Stimulated activated CD8-positive, alpha-beta memory T cell treated with anti-CD3 and anti-CD28 coated beads, Interleukin-12 subunit alpha, Interleukin-12 subunit beta, amount 100 ng/mL, for 1 hour (primary cell): Measurements from ENCODE around the gene KRTAP10-11.
"Not testable (repeated sequence)": the region's sequence is repeated elsewhere in the genome, so short reads cannot be mapped to it uniquely, and the experiment has no call there.

Experiments used
- DNase-seq: peaks from one replicate; pipeline ENCODE4 v3.0.0-alpha.2; 2020; ENCODE audit warnings: low read depth

KRTAP10-11 gene

DNA sequence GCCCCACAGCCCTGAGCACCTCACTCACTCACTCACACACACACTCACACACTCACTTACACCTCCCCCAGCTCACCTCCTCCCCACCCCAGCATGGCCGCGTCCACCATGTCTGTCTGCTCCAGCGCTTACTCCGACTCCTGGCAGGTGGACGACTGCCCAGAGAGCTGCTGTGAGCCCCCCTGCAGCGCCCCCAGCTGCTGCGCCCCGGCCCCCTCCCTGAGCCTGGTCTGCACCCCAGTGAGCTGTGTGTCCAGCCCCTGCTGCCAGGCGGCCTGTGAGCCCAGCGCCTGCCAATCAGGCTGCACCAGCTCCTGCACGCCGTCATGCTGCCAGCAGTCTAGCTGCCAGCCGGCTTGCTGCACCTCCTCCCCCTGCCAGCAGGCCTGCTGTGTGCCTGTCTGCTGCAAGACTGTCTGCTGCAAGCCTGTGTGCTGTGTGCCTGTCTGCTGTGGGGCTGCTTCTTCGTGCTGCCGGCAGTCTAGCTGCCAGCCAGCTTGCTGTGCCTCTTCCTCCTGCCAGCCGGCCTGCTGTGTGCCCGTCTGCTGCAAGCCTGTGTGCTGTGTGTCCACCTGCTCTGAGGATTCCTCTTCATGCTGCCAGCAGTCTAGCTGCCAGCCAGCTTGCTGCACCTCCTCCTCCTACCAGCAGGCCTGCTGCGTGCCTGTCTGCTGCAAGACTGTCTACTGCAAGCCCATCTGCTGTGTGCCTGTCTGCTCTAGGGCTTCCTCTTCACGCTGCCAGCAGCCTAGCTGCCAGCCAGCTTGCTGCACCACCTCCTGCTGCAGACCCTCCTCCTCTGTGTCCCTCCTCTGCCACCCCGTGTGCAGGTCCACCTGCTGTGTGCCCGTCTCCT is at the start of gene KRTAP10-11:
KRTAP10-11 (plus strand) TSS at position 49 of the 856 bp plus-strand sequence; CDS start at position 94, 45 bp downstream.
- DNase-seq, result not testable (repeated sequence)

DNA sequence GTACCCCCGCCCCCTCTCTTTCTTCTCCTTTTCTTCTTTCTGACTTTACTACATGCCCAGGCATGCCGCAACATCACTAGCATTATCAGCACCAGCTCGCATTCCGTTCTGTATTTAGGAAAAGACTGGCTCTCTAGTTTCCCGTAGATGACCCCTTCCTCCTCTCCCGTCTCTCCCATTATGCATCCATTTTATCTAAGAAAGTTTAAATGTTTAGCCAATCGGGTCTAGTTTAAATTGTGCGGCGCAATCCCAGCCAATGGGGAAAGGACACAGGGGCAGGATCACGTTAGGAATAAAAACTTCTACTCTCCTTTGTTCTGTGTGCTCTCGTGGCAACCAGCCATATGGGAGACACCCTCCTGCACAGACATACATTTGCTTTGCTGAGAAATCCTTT is 48.2 kb upstream of the KRTAP10-11 start:
- no peak for DNase-seq

DNA sequence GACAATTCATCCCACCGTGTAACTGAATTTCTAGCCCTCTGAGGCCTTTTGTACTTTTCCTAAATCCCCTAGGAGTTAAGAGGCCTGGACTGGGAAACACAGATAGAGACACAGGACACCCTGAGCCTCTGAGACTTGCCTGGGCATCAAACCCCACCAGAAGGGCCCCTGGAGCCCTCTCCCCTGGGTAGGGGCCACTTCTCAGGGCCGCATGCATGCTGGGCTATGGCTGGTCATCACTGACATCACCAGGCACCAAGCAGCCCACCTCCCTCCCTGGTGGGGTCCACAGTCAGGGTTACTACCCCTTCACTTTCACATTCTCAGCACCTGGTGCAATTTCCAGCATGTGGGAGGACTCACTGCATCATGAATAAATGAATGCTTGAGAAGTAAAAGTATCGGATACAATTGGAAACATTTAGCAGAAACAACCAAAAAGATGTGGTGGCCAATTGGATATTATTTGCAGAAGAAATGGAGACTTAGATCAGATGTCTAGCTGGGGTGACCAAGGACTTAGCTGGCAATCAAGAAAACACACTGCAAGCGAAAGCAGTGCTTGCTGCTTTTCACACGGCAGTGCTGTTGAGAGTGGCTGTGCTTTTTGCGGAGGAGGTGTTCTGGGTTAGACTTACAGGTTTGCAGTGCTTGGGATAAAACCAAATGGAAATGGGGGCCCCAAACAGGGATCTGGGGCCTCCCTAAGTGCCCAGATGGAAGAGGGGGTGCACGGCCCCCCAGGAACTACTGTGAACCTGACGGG is 46.8 kb upstream of the KRTAP10-11 start:
- no peak for DNase-seq

GRCh38 chr21:44600118-44600978 is 45.9 kb upstream of the KRTAP10-11 start, which contains the start of gene KRTAP10-7:
Gene KRTAP10-7 (plus strand): TSS chr21:44600597. CDS start chr21:44600622, 25 bp downstream.
- not testable (repeated sequence) for DNase-seq

DNA sequence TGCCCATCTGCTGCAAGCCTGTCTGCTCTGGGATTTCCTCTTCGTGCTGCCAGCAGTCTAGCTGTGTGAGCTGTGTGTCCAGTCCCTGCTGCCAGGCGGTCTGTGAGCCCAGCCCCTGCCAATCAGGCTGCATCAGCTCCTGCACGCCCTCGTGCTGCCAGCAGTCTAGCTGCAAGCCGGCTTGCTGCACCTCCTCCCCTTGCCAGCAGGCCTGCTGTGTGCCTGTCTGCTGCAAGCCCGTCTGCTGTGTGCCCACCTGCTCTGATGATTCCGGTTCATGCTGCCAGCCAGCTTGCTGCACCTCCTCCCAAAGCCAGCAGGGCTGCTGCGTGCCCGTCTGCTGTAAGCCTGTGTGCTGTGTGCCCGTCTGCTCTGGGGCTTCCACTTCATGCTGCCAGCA is 45.1 kb upstream of the KRTAP10-11 start:
- not testable (repeated sequence) for DNase-seq

DNA sequence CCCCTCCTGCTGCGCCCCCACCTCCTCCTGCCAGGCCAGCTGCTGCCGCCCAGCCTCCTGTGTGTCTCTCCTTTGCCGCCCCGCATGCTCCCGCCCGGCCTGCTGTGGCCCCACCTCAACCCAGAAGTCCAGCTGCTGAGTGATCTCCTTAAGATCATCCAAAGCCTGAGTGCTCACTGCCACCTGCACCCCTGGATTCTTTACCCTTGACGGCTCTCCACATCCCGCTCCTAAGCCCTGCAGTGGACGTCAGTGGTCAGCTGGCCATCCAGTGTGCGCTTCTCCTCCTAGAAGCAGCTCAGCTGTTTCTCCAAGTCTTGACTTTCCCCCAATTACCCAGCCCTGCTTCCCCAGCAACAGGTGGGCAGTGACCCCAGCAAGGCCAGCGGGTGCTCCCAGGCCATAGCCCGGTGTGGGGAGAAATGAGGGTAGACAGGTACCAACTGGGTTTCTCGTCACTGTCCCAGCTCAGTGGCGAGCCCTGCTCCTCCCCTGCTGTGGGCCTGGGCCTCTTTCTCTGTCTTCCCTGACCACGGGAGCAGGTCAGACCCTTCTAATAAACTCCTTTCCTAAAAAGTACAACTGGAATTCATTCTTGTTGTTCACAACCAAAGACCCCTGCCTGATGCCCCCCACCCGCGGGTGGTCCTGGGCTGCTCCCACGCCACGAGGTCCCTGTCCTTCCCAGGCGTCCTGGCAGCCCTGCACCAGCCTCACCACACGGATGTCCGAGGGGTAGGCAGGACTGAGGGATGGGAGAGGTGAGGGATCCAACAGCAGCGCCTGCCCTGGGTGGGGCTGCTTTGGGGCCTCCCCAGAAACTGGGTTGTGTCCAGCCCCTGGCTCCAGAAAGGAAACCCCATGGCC is 44.4 kb upstream of the KRTAP10-11 start:
- no peak for DNase-seq

DNA sequence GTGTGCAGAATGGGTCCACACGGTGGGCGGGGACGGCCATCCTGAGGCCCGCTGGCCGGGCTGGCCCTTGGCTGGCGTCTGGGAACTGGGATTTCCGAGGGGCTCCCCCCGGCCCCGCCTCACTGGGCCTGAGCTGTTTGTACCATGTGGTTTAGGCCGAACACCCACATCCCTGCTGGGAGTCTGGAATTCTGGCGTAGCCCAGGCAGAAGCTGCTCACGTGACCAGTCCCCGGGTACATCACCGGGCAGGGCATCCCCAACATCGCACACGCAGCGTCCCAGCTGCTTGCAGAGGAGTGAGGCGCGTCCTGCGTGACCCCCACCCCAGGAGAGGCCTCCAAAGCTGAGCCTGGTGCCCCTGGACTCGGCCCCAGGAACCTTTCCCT is 43.8 kb upstream of the KRTAP10-11 start:
- DNase-seq, result no peak

DNA sequence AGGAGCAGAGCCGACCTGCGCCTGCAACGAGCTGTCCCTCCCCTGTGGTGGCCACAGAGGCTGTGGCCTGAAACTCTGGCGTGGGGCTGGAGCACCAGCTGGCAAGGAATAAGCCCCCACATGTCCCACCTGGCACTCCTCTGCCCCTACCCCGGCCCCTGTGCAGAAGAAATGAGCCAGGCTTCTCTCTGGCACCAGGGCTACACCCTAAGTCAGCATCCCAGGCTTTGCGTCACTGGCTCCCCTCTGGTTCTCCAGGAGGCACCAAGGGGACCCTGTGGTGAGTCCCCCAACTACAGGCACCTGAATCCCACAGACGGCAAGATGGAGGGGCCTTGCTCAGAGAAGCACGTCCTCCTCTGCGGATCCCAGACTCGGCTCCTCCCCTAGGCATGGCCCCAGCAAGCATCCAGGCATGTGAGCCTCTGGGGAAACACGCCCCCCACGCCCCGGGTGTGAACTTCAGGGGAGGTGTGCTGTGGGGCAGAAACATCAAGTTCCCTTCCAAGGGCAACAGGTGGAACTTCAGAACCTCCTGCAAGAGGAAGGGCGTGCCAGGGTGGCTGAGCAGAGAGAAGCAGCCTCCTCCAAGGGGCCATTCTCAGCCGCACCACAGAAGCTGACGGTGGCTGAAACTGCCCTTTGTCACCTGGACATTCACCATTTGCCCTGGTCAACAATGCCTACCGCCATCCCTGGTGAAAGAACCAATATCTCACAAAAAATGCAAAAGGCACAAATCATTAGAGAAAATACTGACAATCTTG is 42.9 kb upstream of the KRTAP10-11 start:
- no peak for DNase-seq

DNA sequence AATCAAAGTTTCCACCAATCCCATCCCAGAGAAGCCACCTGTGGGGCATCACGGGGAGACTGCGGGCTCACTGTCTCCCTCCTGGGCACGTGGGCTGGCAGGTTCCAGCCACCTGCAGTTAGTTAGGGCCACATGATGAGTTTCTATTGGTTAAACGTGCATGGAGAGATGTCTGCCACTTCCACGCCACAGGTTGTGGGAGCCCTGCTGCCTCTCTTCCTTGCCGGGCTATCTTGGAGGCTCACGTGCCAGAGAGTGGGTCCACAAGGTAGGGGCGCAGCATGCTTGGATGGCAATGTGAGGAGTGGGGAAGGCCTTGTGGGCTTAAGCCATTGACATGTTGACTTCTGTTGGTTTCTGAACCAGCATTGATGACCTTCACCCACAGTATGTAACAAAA is 42.3 kb upstream of the KRTAP10-11 start:
- DNase-seq, result no peak

GRCh38 chr21:44606495-44606894 is 39.7 kb upstream of the KRTAP10-11 start:
- no peak for DNase-seq

DNA sequence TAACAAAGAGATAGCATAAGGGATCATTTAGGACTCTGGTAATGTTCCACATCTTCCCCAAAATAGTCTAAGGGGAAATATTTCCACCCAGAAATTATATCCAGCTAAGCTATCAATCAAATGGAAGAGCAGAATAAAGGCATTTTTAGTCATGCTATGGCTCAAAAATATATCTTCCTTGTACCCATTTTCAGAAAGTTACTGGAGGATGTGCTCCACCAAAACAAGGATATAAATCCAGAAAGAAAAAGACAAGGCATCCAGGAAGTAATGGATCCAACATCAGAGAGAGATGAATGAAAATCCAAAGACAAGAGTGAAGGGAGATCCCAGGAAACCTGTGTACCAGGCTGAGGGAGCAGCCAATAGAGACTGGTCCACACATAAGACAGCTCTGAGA is 37.0 kb upstream of the KRTAP10-11 start:
- no peak for DNase-seq

GRCh38 chr21:44610157-44610843 is 35.9 kb upstream of the KRTAP10-11 start:
- DNase-seq, result not testable (repeated sequence)

- no peak for DNase-seq
Measured at GRCh38 chr21:44611551-44611950, 34.7 kb upstream of the KRTAP10-11 start.

GRCh38 chr21:44612029-44612486 is 34.2 kb upstream of the KRTAP10-11 start, which contains the start of gene KRTAP10-8:
Gene KRTAP10-8 (plus strand): TSS chr21:44612079. CDS start chr21:44612101, 22 bp downstream.
- no peak for DNase-seq

GRCh38 chr21:44612669-44613229 is 33.5 kb upstream of the KRTAP10-11 start:
- DNase-seq, result no peak

DNA sequence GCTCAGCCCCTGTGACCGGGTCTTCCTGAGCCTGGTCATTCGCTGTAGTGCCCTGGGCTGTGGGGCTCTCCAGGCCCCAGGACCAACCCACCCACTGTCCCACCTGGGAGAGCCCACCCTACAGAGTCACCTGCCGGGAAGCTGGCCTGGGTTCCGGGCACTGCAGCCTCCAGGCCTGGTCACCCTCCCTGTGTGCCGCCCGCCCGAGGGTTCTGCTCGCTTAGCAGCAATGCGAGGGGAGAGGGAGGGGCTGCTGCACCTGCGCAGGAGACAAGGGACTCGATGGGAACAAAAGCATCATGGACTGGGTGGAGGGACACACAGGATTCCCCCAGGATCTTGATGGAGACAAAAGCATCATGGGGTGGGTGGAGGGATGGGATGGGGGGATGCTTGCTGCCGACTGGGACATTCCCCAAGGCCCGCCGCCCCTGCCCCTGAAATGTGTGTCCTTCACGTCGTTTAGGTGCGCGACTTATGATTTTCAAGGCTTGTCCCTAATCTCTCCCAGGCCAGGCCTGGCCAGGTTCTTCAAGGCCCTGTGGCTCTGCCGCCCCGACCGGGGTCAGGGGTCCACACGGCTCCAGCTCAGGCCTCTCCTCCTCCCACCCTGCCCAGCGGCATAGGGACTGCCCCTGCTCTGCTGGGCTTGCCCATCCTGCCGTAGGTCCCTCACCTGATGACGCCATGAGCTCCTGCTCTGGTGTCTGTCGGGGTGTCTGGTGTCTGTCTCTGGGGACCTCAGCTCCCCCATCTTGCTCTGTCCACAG is 32.6 kb upstream of the KRTAP10-11 start:
- DNase-seq, result no peak

GRCh38 chr21:44614161-44614631 is 32.0 kb upstream of the KRTAP10-11 start:
- no peak for DNase-seq

GRCh38 chr21:44614961-44615391 is 31.2 kb upstream of the KRTAP10-11 start:
- DNase-seq, result no peak
